HG03520 (cell line): Measurements from ENCODE around the gene SLCO2A1.

Experiments used
- ATAC-seq: cut with Tn5 transposase; IDR thresholded peaks from one replicate; pipeline ENCODE4 v1.9.1; 2021; ENCODE audit warnings: mild to moderate bottlenecking, moderate library complexity; ENCODE audit not compliant: unreplicated experiment

The SLCO2A1 gene

GRCh38 chr3:133956353-133956752 is 73.4 kb downstream of the SLCO2A1 start:
- no peak for ATAC-seq

- no peak for ATAC-seq
These were observed 73.8 kb downstream of the SLCO2A1 start for GRCh38 chr3:133955892-133956291.

- ATAC-seq = no peak
These were observed 74.9 kb downstream of the SLCO2A1 start for GRCh38 chr3:133954717-133955360.

- no peak for ATAC-seq
These were observed 76.4 kb downstream of the SLCO2A1 start for GRCh38 chr3:133953297-133953696.

GRCh38 chr3:133949438-133949837 is 80.3 kb downstream of the SLCO2A1 start:
- no peak for ATAC-seq

- ATAC-seq = no peak
These were observed 80.7 kb downstream of the SLCO2A1 start for GRCh38 chr3:133948996-133949395.

- ATAC-seq = no peak
These were observed 81.5 kb downstream of the SLCO2A1 start for GRCh38 chr3:133948131-133948810.

GRCh38 chr3:133945381-133946095 is 84.2 kb downstream of the SLCO2A1 start:
- ATAC-seq = no peak

- ATAC-seq = no peak
These were observed 84.9 kb downstream of the SLCO2A1 start for GRCh38 chr3:133944641-133945380.

- ATAC-seq = no peak
These were observed 85.5 kb downstream of the SLCO2A1 start for GRCh38 chr3:133944181-133944580.

GRCh38 chr3:133943639-133944141 is 86.0 kb downstream of the SLCO2A1 start:
- ATAC-seq = no peak

GRCh38 chr3:133943031-133943535 is 86.6 kb downstream of the SLCO2A1 start:
- no peak for ATAC-seq

- no peak for ATAC-seq
These were observed 88.3 kb downstream of the SLCO2A1 start for GRCh38 chr3:133941415-133941821.

GRCh38 chr3:133940536-133940935 is 89.2 kb downstream of the SLCO2A1 start:
- no peak for ATAC-seq

GRCh38 chr3:133939463-133939835 is 90.3 kb downstream of the SLCO2A1 start:
- ATAC-seq = no peak

GRCh38 chr3:133938770-133939462 is 90.8 kb downstream of the SLCO2A1 start:
- ATAC-seq = no peak

- no peak for ATAC-seq
These were observed 91.7 kb downstream of the SLCO2A1 start for GRCh38 chr3:133937756-133938601.

- no peak for ATAC-seq
These were observed 92.6 kb downstream of the SLCO2A1 start for GRCh38 chr3:133937061-133937686.
